ENCODE results near the gene PIK3R4.

DNA sequence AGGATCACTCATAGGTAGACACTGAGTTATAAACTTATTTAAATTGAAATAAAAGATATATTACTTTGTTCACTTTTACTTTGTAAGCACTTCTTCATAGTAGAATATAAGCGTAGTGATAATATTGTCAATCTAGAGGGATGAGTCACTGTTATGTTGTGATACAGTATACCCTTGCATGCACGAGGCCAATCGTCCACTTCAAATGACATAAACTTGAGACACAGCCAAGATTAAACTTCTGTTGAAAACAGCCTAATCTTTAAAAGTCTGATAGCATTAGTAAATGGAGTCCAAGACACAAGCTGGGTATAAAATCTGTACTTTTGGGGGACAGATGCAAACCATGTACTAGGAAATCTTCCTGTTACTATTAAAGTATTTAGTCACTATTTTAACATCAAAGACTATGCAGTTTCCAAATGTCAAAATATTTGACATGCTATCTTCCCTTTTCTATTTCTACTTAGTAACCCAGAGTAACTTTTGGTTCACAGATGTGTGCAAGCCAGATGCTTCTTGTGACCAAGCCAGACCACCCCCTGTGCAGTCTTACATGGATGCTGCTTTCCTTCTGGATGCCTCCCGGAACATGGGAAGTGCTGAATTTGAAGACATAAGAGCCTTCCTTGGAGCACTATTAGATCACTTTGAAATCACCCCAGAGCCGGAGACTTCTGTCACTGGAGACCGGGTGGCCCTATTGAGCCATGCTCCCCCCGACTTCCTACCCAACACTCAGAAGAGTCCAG is 85.3 kb downstream of the PIK3R4 start:
- no peak for TF ChIP-seq POLR2A (IDR thresholded peaks at IDR 0.05)
- TF ChIP-seq, protein P1, sequence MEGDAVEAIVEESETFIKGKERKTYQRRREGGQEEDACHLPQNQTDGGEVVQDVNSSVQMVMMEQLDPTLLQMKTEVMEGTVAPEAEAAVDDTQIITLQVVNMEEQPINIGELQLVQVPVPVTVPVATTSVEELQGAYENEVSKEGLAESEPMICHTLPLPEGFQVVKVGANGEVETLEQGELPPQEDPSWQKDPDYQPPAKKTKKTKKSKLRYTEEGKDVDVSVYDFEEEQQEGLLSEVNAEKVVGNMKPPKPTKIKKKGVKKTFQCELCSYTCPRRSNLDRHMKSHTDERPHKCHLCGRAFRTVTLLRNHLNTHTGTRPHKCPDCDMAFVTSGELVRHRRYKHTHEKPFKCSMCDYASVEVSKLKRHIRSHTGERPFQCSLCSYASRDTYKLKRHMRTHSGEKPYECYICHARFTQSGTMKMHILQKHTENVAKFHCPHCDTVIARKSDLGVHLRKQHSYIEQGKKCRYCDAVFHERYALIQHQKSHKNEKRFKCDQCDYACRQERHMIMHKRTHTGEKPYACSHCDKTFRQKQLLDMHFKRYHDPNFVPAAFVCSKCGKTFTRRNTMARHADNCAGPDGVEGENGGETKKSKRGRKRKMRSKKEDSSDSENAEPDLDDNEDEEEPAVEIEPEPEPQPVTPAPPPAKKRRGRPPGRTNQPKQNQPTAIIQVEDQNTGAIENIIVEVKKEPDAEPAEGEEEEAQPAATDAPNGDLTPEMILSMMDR (IDR thresholded peaks at IDR 0.05): no peak
- no peak for TF ChIP-seq EP300 (IDR thresholded peaks at IDR 0.05)
